ENCODE data around the gene UBASH3A. TPM values are rescaled to one million over a fixed set of nuclear protein-coding genes. Genes with fewer than 3 reads are reported as not detected.

Gene UBASH3A
- polyA plus RNA-seq, 1 of the 3 experiments (the other 2 are of a cell fraction) = not detected

DNA sequence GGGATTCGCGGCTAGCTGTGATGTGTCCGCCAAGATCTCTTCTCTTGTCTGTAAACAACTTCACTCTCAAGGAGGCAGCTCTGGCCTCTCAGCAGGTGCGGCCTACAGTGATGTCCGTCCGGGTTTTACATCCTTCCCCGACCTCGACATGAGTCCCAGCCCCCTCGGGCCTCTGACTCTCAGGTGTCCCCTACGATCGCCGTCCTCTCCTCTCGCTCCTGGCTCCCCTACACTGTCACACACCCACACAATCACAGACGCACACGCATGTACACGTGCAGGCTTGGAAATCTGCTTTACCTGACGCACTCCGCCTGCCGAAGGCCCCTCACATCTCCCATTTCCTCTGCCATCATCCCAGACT is 93.1 kb downstream of the UBASH3A start:
- H3F3A ChIP-seq (replicated peaks; ENCODE audit: insufficient read depth) = no peaks in the 10 kb centered on the region
- peak overlapping the region in 1 of 2 experiments; percentile 85; a peak in 2 of 4 replicates for H3K27ac ChIP-seq (ENCODE audit: low read depth in 2 of 2, low read length in 1 of 2)
- peaks cover 5 to 13% of the 10 kb centered on the region in 2 experiments; a peak in 3 of 4 replicates for H3K4me1 ChIP-seq (ENCODE audit: control insufficient read depth in 1 of 2, insufficient read depth in 2 of 2, low read depth in 1 of 2, low read length in 1 of 2)
- no peaks in the 10 kb centered on the region for H3K36me3 ChIP-seq (replicated peaks in 1 of 2; ENCODE audit: control insufficient read depth in 1 of 2, insufficient read depth in 2 of 2, low read length in 1 of 2)
- H3K27me3 ChIP-seq (ENCODE audit: insufficient read depth) = no peaks in the 10 kb centered on the region
- H3K9me3 ChIP-seq = no peaks in the 10 kb centered on the region
- peak overlapping the region; percentile 70 for H3K9ac ChIP-seq
- ChIA-PET POLR2A (no interaction called here), CTCF (interaction anchor here (1.2 to 1.4 kb wide), 2 partner anchors 19 to 351 kb away, joined by 3 to 4 read pairs; no protein-coding TSS in a partner anchor)
- no peaks in the 10 kb centered on the region for H3K9me2 ChIP-seq
- peak overlapping the region; percentile 87 for H2AFZ ChIP-seq (ENCODE audit: low read depth)
- 17% methylated on average over 19 of the region's 19 CpGs for WGBS (ENCODE audit: low lambda C conversion rate)
- H3K79me2 ChIP-seq (ENCODE audit: insufficient read depth) = no peaks in the 10 kb centered on the region
- no peaks in the 10 kb centered on the region for H4K20me1 ChIP-seq (ENCODE audit: insufficient read depth)
- peak; percentile 46 for DNase-seq
- H3K4me3 ChIP-seq (ENCODE audit: low read depth in 2 of 2, low read length in 1 of 2) = peak overlapping the region; percentile 78 to 81
- TF ChIP-seq MEF2A (IDR thresholded peaks at IDR 0.05; ENCODE audit: borderline replicate concordance, low read depth) (no peak), RXRA (IDR thresholded peaks at IDR 0.05; ENCODE audit: borderline replicate concordance, low read depth) (no peak), ELF1 (IDR thresholded peaks at IDR 0.05) (no peak), TAF1 (IDR thresholded peaks at IDR 0.05; ENCODE audit: borderline replicate concordance, low read depth, low read length) (no peak), SIN3A (IDR thresholded peaks at IDR 0.05; ENCODE audit: borderline replicate concordance, low read depth, low read length) (no peak), GABPA (IDR thresholded peaks at IDR 0.05; ENCODE audit: low read depth) (no peak), FOXJ3 (CRISPR knock-in tag; IDR thresholded peaks at IDR 0.05) (no peak), USF1 (IDR thresholded peaks at IDR 0.05; ENCODE audit: borderline replicate concordance, low read depth) (no peak), TEAD4 (IDR thresholded peaks at IDR 0.05; ENCODE audit: borderline replicate concordance, insufficient read depth) (no peak), YY1 (IDR thresholded peaks at IDR 0.05; ENCODE audit: low read depth) (no peak), JUND (IDR thresholded peaks at IDR 0.05) (no peak), MXI1 (IDR thresholded peaks at IDR 0.05; ENCODE audit: low read depth, low read length) (no peak)
- TF ChIP-seq, protein P1, sequence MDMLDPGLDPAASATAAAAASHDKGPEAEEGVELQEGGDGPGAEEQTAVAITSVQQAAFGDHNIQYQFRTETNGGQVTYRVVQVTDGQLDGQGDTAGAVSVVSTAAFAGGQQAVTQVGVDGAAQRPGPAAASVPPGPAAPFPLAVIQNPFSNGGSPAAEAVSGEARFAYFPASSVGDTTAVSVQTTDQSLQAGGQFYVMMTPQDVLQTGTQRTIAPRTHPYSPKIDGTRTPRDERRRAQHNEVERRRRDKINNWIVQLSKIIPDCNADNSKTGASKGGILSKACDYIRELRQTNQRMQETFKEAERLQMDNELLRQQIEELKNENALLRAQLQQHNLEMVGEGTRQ (IDR thresholded peaks at IDR 0.05; ENCODE audit: borderline replicate concordance, low read depth, low read length) = no peak
- peak overlapping the region; percentile 95 for H3K4me2 ChIP-seq

Small RNAs within 50 kb of the gene (small RNA-seq; reads per million reads assigned to genes)
- 0 reads per million in 7 experiments for gene RNU6-1149P

Other genes starting within 250 kb of the UBASH3A start
- gene ABCG1, start 184.8 kb upstream of the UBASH3A start, polyA plus RNA-seq (2012; rRNA removed) = 0.07 and 0.11 TPM in 2 replicates
- not detected in 2 replicates for gene TFF3, start 88.5 kb upstream of the UBASH3A start, polyA plus RNA-seq (2012; rRNA removed)
- not detected in 2 replicates for gene TFF2, start 52.9 kb upstream of the UBASH3A start, polyA plus RNA-seq (2012; rRNA removed)
- not detected in 2 replicates for gene TFF1, start 37.4 kb upstream of the UBASH3A start, polyA plus RNA-seq (2012; rRNA removed)
- gene TMPRSS3, start 7.8 kb upstream of the UBASH3A start, polyA plus RNA-seq (2012; rRNA removed) = not detected in 2 replicates
- 0.97 and 1.1 TPM in 2 replicates for gene RSPH1, start 92.3 kb downstream of the UBASH3A start, polyA plus RNA-seq (2012; rRNA removed)
- gene SLC37A1, start 110.0 kb downstream of the UBASH3A start, polyA plus RNA-seq (2012; rRNA removed) = 1.6 and 2.8 TPM in 2 replicates
- 0.28 and 0.54 TPM in 2 replicates for gene PDE9A, start 249.7 kb downstream of the UBASH3A start, polyA plus RNA-seq (2012; rRNA removed)